Cardiac muscle cell (in vitro differentiated cells and primary cell): Measurements from ENCODE around the gene ARFGAP3. TPM values are rescaled to one million over a fixed set of nuclear protein-coding genes. Genes with fewer than 3 reads are reported as not detected.

Source experiments
- DNase-seq, 2 donors: peaks; one replicate each; pipeline versions ENCODE4 v3.0.0 to v3.0.0-alpha.2; 2010 to 2017; ENCODE audit warnings: low read depth in 1 of 2, low spot score in 1 of 2
- H3K27ac ChIP-seq: fragments of 200-600 bp; sonication (generic); 2 replicates; pipeline ENCODE4 v1.5.1; 2016
- H3K27me3 ChIP-seq: fragments of 200-600 bp; sonication (generic); 2 replicates; pipeline ENCODE4 v1.6.0; 2016; ENCODE audit warnings: control low read depth
- H3K36me3 ChIP-seq: fragments of 200-600 bp; sonication (generic); 2 replicates; pipeline ENCODE4 v1.5.1; 2016; ENCODE audit warnings: control low read depth
- H3K4me1 ChIP-seq: fragments of 200-600 bp; sonication (generic); 2 replicates; pipeline ENCODE4 v1.8.1; 2017; ENCODE audit warnings: low read depth, mild to moderate bottlenecking, mixed run types
- H3K4me3 ChIP-seq: fragments of 200-600 bp; sonication (generic); 2 replicates; pipeline ENCODE4 v1.5.1; 2016; ENCODE audit warnings: mild to moderate bottlenecking
- H3K9me3 ChIP-seq: fragments of 200-600 bp; sonication (generic); 2 replicates; pipeline ENCODE4 v1.5.1; 2017; ENCODE audit warnings: low read depth, mild to moderate bottlenecking, control low read depth
- CTCF ChIP-seq: IDR thresholded peaks from 2 replicates; pipeline ENCODE4 v1.5.1; 2012; ENCODE audit warnings: low read depth, mild to moderate bottlenecking, low read length
- polyA plus RNA-seq: library from polyadenylated mRNA; unstranded; fragments of >200 nt; fragmentation: Nextera tagmentation; extraction: Ambion mirVana; gene quantifications from 2 replicates; pipeline ENCODE4 v1.2.1, GENCODE V29; 2016
- total RNA-seq: library from RNA; depleted of rRNA; stranded (reverse); fragments of >200 nt; gene quantifications from 2 replicates; pipeline ENCODE4 v1.2.3, GENCODE V29; 2016

The ARFGAP3 gene
- total and polyA plus RNA-seq, 2 experiments from 2014 or later: 26.3 to 38.2 TPM

GRCh38 chr22:42819412-42820044 lies 37.5 kb downstream of the ARFGAP3 start:
- no peak for DNase-seq
- TF ChIP-seq CTCF: no peak
- peaks cover 45% of the 10 kb centered on the region for H3K36me3 ChIP-seq
- no peak overlapping the region for H3K27ac ChIP-seq
- H3K4me1 ChIP-seq: no peaks in the 10 kb centered on the region
- H3K9me3 ChIP-seq: no peaks in the 10 kb centered on the region
- H3K27me3 ChIP-seq: no peaks in the 10 kb centered on the region
- H3K4me3 ChIP-seq: no peak overlapping the region

GRCh38 chr22:42817556-42817955 lies 39.5 kb downstream of the ARFGAP3 start:
- Histone ChIP-seq H3K27ac (no peak overlapping the region), H3K9me3 (no peaks in the 10 kb centered on the region), H3K36me3 (peaks cover 39% of the 10 kb centered on the region), H3K27me3 (no peaks in the 10 kb centered on the region), H3K4me1 (no peaks in the 10 kb centered on the region), H3K4me3 (no peak overlapping the region)
- TF ChIP-seq CTCF: no peak
- DNase-seq: no peak

DNA sequence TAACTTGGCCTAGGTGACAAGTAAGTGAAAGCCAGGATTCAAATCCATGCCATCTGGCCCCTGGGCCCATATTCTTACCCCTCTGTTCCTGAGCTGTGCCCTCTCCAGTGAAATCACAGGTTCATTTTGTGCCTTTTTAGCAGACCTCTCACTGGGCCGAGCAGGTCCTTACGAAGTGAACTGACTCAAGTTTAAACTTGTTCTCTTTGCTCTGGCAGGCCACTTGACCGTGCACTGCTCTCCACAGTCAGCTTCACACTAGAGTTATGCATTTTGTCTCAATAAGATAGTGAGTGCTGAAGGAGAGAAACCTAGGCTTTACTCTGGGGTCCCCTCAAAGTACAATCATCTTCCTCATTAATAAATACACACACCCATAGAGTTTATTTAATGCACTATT lies 40.7 kb downstream of the ARFGAP3 start:
- no peaks in the 10 kb centered on the region for H3K4me1 ChIP-seq
- TF ChIP-seq CTCF: no peak

DNA sequence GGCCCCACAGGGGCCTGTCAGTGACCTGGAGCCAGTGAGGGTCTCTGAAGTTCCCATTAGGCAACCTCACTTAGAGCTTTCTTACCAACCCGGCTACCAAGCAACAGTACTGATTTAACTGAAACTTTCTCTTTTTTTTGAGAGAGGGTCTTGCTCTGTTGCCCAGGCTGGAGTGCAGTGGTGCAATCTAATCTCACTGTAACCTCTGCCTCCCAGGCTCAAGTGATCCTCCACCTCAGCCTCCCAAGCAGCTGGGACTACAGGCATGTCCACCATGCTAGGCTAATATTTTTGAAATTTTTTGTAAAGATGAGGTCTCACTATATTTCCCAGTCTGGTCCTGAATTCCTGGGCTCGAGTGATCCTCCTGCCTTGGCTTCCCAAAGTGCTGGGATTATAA lies 42.5 kb downstream of the ARFGAP3 start:
- Histone ChIP-seq H3K4me3 (no peak overlapping the region), H3K27ac (no peak overlapping the region), H3K9me3 (no peaks in the 10 kb centered on the region), H3K36me3 (peaks cover 31% of the 10 kb centered on the region), H3K4me1 (no peaks in the 10 kb centered on the region), H3K27me3 (no peaks in the 10 kb centered on the region)
- no peak for DNase-seq
- TF ChIP-seq CTCF: no peak

More for the DNA sequence above, 40.7 kb downstream of the ARFGAP3 start:
- DNase-seq: peak in 1 of 2 donors; percentile 36
- H3K27me3 ChIP-seq: no peaks in the 10 kb centered on the region
- no peak overlapping the region for H3K4me3 ChIP-seq
- peaks cover 26% of the 10 kb centered on the region for H3K36me3 ChIP-seq
- H3K27ac ChIP-seq: peak overlapping the region; percentile 71
- no peaks in the 10 kb centered on the region for H3K9me3 ChIP-seq

- Histone ChIP-seq H3K27ac (no peak overlapping the region), H3K9me3 (no peaks in the 10 kb centered on the region), H3K4me3 (no peak overlapping the region), H3K27me3 (no peaks in the 10 kb centered on the region), H3K4me1 (no peaks in the 10 kb centered on the region), H3K36me3 (peaks cover 35% of the 10 kb centered on the region)
- TF ChIP-seq CTCF: no peak
- DNase-seq: no peak
These were observed 42.9 kb downstream of the ARFGAP3 start for GRCh38 chr22:42814215-42814614.
